ENCODE data around the gene LONP2.
A peak's percentile ranks its signal among the peaks of the same experiment; 100 is the strongest.

The LONP2 gene

DNA sequence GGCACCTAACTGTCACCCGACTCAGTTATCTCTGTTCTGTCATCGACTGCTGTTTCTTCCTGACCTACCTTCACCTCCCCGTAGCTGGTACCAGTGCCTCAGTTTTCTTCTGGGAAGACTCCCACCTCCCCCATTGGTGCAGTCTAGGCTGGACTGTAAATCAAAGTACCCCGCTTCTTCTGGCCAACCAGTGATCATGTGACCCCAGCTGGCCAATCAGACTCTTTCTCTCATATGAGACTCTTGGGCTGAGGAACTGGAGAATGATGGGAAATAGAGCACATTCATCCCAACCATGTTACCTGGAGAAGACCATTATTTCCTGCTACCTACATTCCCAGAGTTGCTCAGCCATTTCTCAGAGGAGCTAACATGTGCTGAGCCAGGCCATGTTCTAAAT lies 20.6 kb upstream of the LONP2 start:
- TF ChIP-seq, protein P1, sequence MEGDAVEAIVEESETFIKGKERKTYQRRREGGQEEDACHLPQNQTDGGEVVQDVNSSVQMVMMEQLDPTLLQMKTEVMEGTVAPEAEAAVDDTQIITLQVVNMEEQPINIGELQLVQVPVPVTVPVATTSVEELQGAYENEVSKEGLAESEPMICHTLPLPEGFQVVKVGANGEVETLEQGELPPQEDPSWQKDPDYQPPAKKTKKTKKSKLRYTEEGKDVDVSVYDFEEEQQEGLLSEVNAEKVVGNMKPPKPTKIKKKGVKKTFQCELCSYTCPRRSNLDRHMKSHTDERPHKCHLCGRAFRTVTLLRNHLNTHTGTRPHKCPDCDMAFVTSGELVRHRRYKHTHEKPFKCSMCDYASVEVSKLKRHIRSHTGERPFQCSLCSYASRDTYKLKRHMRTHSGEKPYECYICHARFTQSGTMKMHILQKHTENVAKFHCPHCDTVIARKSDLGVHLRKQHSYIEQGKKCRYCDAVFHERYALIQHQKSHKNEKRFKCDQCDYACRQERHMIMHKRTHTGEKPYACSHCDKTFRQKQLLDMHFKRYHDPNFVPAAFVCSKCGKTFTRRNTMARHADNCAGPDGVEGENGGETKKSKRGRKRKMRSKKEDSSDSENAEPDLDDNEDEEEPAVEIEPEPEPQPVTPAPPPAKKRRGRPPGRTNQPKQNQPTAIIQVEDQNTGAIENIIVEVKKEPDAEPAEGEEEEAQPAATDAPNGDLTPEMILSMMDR (IDR thresholded peaks at IDR 0.05; ENCODE audit: insufficient read depth, missing control alignments) = no peak
- FAIRE-seq (no peak), DNase-seq (ENCODE audit: insufficient read length, low spot score) (no peak)

DNA sequence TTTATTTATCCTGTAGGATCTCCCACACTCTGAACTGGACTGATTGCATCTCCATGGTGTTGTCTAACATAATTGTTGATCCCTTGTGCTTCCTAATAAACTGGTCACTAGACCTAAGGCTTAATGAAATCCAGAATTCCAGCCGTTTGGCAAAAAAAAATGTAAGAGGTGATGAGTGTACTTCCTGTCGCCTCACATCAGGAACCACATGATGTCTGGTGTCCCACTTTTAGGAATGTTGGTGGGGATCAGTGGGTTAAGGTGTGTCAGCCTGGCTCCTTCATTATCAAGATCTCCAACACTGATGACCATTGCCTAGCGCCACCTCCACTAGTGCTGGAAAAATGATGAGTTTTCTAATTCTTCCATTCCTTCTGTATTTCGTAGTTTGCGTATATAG lies 18.6 kb upstream of the LONP2 start:
- FAIRE-seq (no peak), DNase-seq (ENCODE audit: insufficient read length, low spot score) (no peak)
- TF ChIP-seq, protein P1 (IDR thresholded peaks at IDR 0.05; ENCODE audit: insufficient read depth, missing control alignments) = no peak

GRCh38 chr16:48231727-48232492 lies 12.2 kb upstream of the LONP2 start:
- TF ChIP-seq, protein P1 (IDR thresholded peaks at IDR 0.05; ENCODE audit: insufficient read depth, missing control alignments) = peak; percentile 52
- no peak for FAIRE-seq
- DNase-seq (ENCODE audit: insufficient read length, low spot score) = no peak

- TF ChIP-seq, protein P1 (IDR thresholded peaks at IDR 0.05; ENCODE audit: insufficient read depth, missing control alignments) = no peak
- DNase-seq (ENCODE audit: insufficient read length, low spot score) (no peak), FAIRE-seq (no peak)
Measured at GRCh38 chr16:48232493-48233040, 11.5 kb upstream of the LONP2 start.

- DNase-seq (ENCODE audit: insufficient read length, low spot score) (no peak), FAIRE-seq (no peak)
- TF ChIP-seq, protein P1 (IDR thresholded peaks at IDR 0.05; ENCODE audit: insufficient read depth, missing control alignments) = no peak
Measured at GRCh38 chr16:48234630-48235029, 9.5 kb upstream of the LONP2 start.

- FAIRE-seq = no peak
- TF ChIP-seq, protein P1 (IDR thresholded peaks at IDR 0.05; ENCODE audit: insufficient read depth, missing control alignments) = no peak
- no peak for DNase-seq (ENCODE audit: insufficient read length, low spot score)
Measured at GRCh38 chr16:48235058-48235555, 9.0 kb upstream of the LONP2 start.

DNA sequence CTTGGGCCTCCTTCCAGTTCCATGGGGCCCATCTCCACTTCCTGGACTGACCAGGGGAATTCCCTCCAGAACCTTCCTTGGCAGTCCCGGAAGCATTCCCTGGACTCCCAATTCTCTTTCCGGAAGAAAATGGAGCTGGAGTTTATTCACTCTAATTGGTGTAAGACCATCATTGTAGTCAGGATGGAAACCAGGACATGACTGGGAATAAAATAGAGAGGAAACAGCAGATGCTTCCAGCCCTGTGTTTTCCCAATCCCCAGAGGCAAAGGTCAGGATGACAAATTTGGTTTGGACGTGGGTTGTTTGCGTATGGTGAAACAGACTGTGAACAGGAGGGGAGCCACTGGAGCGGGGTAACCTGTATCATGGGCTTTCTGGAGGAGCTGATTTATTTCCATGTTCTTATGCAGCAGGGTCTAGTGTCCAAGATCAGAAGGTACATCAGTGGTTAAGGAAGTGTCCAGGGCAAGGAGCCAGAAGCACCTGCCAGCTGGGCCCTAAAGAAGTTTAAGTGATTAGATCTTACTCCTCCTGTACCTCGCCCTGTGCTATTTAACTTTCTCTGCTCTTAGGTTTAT lies 8.5 kb upstream of the LONP2 start:
- DNase-seq (ENCODE audit: insufficient read length, low spot score) = no peak
- TF ChIP-seq, protein P1 (IDR thresholded peaks at IDR 0.05; ENCODE audit: insufficient read depth, missing control alignments) = no peak
- no peak for FAIRE-seq
